PFSK-1 (cell line): ENCODE measurements around the gene ATF6.

Experiments used
- FOXP2 ChIP-seq: optimal IDR thresholded peaks from 2 replicates; pipeline ENCODE3; 2011; ENCODE audit warnings: borderline replicate concordance, control low read depth, inconsistent platforms; ENCODE audit not compliant: insufficient read depth; ENCODE audit errors: extremely low read length, extremely low read depth
- POLR2AphosphoS5 ChIP-seq: IDR thresholded peaks from 2 replicates; pipeline ENCODE4 v1.6.1; 2012; ENCODE audit warnings: low read depth, mild to moderate bottlenecking, control low read depth, low read length, moderate library complexity
- SIN3A ChIP-seq: IDR thresholded peaks from 2 replicates; pipeline ENCODE4 v1.6.1; 2012; ENCODE audit warnings: mild to moderate bottlenecking, low read length, moderate library complexity, borderline replicate concordance; ENCODE audit not compliant: insufficient read depth
- TAF1 ChIP-seq: IDR thresholded peaks from 2 replicates; pipeline ENCODE4 v1.6.1; 2012; ENCODE audit warnings: low read length, control low read depth, borderline replicate concordance; ENCODE audit not compliant: insufficient read depth
- TF ChIP-seq, protein P1 (sequence below), 2 experiments: IDR thresholded peaks; 2 replicates each; pipeline versions ENCODE4 v1.6.1 to v1.8.0; 2011 to 2012; ENCODE audit warnings: low read depth in 2 of 2, low read length in 2 of 2, control low read depth in 1 of 2, inconsistent platforms in 1 of 2, mild to moderate bottlenecking in 1 of 2, moderate library complexity in 1 of 2; ENCODE audit not compliant: insufficient read depth in 1 of 2

The ATF6 gene

DNA sequence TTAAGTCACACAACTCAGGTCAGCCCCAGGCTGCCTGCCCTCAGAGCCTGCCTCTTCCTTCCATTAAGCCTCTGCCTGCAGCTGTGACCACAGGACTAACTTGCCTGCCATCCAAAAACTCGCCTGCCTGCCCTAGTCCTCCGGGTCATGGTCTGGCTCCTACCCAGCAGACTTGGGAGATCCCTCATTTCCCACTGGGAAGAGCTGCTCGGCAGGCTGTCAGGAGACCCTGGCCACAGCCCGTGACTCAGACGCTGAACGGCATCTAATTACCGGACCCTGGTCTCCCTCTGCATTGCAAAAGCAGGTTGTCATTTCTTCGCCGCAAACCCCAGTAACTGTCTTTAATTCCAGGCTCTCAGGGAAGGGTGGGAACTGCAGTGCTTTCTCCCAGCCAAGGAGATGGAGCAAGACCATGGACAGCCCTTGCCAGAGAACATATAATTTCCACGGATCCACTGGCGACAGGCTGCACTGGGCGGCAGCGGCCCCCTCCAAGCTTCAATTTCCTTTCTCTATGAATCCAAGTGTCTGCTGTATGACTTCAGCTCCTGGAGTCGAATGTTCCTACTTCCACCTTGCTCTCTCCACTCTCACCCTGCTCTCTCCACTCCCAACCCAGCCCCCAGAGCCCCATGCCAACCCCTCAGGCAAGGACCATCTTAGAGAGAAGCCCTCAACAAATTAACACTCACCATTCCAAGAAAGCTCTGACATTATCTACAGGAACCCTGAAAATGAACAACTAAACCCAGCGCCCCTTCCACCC lies 237.1 kb downstream of the ATF6 start:
- TF ChIP-seq TAF1 (no peak), SIN3A (no peak), POLR2AphosphoS5 (no peak), FOXP2 (peak; percentile 29)
- TF ChIP-seq, protein P1, sequence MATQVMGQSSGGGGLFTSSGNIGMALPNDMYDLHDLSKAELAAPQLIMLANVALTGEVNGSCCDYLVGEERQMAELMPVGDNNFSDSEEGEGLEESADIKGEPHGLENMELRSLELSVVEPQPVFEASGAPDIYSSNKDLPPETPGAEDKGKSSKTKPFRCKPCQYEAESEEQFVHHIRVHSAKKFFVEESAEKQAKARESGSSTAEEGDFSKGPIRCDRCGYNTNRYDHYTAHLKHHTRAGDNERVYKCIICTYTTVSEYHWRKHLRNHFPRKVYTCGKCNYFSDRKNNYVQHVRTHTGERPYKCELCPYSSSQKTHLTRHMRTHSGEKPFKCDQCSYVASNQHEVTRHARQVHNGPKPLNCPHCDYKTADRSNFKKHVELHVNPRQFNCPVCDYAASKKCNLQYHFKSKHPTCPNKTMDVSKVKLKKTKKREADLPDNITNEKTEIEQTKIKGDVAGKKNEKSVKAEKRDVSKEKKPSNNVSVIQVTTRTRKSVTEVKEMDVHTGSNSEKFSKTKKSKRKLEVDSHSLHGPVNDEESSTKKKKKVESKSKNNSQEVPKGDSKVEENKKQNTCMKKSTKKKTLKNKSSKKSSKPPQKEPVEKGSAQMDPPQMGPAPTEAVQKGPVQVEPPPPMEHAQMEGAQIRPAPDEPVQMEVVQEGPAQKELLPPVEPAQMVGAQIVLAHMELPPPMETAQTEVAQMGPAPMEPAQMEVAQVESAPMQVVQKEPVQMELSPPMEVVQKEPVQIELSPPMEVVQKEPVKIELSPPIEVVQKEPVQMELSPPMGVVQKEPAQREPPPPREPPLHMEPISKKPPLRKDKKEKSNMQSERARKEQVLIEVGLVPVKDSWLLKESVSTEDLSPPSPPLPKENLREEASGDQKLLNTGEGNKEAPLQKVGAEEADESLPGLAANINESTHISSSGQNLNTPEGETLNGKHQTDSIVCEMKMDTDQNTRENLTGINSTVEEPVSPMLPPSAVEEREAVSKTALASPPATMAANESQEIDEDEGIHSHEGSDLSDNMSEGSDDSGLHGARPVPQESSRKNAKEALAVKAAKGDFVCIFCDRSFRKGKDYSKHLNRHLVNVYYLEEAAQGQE (IDR thresholded peaks at IDR 0.05; ENCODE audit: insufficient read depth in 1 of 2, low read depth in 2 of 2, low read length in 2 of 2), result peak; percentile 32 to 63; a peak in 1 of 4 replicates

DNA sequence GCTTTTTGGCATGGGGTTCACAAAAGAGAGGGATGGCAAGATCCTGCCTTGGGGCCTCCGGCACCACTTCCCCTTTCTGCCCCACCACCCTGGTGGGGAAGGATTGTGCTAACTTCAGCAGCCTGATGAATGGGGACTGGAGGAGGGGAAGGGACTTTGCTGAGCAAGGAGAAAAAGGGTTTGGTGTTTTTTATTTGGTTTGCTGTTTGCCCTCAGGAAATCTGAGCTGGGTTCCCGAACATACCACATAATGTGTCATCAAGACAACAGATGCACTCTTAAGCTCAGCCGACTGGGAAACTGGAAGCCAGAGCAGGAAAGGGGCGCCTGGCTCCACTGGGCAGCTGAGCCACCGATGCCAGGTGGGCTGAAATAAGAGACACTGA lies 237.7 kb downstream of the ATF6 start:
- TF ChIP-seq TAF1, result no peak
- no peak for TF ChIP-seq POLR2AphosphoS5
- TF ChIP-seq, protein P1 (IDR thresholded peaks at IDR 0.05; ENCODE audit: insufficient read depth in 1 of 2, low read depth in 2 of 2, low read length in 2 of 2), result no peak
- TF ChIP-seq SIN3A, result peak; percentile 32; the same call in 1 of the 2 replicates
- TF ChIP-seq FOXP2, result no peak

DNA sequence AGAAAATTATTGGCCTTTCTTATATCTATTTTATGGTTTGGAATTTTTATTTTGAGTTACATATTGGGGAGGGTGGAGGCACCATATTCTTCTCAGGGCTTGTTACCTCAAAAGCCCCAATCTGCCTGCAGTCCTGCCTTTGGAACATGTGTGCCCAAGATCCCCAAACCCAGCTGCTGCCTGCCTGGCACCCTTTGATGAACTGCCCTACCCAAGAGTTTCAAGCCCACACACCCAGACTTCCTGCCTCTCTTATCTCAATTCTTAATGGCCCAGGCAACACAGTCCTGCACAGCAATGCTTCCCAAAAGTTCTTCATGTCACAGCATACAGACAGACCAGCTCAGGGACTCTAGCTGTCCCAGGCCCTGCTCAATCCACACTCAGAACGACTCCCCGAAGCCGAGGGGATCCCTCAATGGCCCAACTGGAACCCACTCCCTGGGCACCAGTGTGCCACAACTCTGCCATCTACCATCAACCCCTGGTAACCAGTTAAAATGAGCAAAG lies 238.4 kb downstream of the ATF6 start:
- TF ChIP-seq SIN3A (no peak), TAF1 (no peak), POLR2AphosphoS5 (no peak), FOXP2 (no peak)
- TF ChIP-seq, protein P1 (IDR thresholded peaks at IDR 0.05; ENCODE audit: insufficient read depth in 1 of 2, low read depth in 2 of 2, low read length in 2 of 2), result no peak

DNA sequence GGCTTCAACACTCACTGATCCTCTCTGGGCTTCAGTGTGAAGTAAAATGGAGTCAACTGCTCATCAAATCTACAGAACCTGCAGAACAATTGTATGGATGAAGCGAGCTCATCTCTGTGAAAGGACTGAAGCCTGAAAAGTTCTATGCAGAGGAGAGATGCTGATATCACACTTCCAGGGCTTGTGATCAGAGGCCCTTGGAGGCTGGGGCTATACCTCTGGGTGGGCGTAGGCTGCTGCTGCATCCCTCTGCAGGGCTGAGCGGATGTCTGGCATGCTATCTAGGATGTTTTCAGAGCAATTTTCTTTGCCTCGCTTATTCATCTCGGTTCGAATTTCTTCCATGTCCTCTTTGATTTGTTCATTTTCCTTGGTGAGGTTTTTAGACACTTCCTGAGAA lies 240.0 kb downstream of the ATF6 start:
- TF ChIP-seq, protein P1 (IDR thresholded peaks at IDR 0.05; ENCODE audit: insufficient read depth in 1 of 2, low read depth in 2 of 2, low read length in 2 of 2), result no peak
- no peak for TF ChIP-seq SIN3A
- no peak for TF ChIP-seq FOXP2
- TF ChIP-seq POLR2AphosphoS5, result no peak
- no peak for TF ChIP-seq TAF1
